PC-9 (cell line): Measurements from ENCODE around the gene STIMATE. TPM values are rescaled to one million over a fixed set of nuclear protein-coding genes. Genes with fewer than 3 reads are reported as not detected.
A peak's percentile ranks its signal among the peaks of the same experiment; 100 is the strongest.

Experiments
- BruUV-seq: library from RNA; stranded (reverse); fragments of 400-500 nt; replicated peaks from 2 replicates; lab custom pipeline; 2021; lab: Mats Ljungman, UMichigan
- CTCF ChIA-PET: fragments of 300-600 bp; sonication (Branson Sonifier 250); formaldehyde crosslinking; loops from one replicate; lab custom pipeline; 2022; ENCODE audit warnings: antibody characterized with exemption; lab: Charles Lee
- POLR2A ChIA-PET: fragments of 300-600 bp; sonication (Branson Sonifier 250); formaldehyde crosslinking; loops from one replicate; lab custom pipeline; 2022; ENCODE audit warnings: antibody characterized with exemption; ENCODE audit not compliant: unreplicated experiment; lab: Charles Lee
- DNase-seq, 2 experiments: peaks; one replicate each; pipeline versions ENCODE4 v3.0.0 to v3.0.0-alpha.2; 2015 to 2022; ENCODE audit warnings: mixed read lengths in 1 of 2
- H2AFZ ChIP-seq: fragments of 200-600 bp; sonication (generic); 2 replicates; pipeline ENCODE4 v1.8.1; 2017; ENCODE audit warnings: antibody characterized with exemption
- H3F3A ChIP-seq: fragments of 200-600 bp; sonication (generic); 2 replicates; pipeline ENCODE4 v1.8.1; 2017; ENCODE audit warnings: antibody characterized with exemption, mild to moderate bottlenecking, low read depth; ENCODE audit not compliant: insufficient read depth
- H3K27ac ChIP-seq: fragments of 200-600 bp; sonication (generic); 2 replicates; pipeline ENCODE4 v1.6.1; 2016; ENCODE audit warnings: mixed run types
- H3K27me3 ChIP-seq: fragments of 200-600 bp; sonication (generic); 2 replicates; pipeline ENCODE4 v1.6.1; 2016; ENCODE audit warnings: low read depth, mixed run types; ENCODE audit not compliant: insufficient read depth
- H3K36me3 ChIP-seq: fragments of 200-600 bp; sonication (generic); 2 replicates; pipeline ENCODE4 v1.6.1; 2016; ENCODE audit warnings: low read depth, mixed run types
- H3K4me1 ChIP-seq: fragments of 200-600 bp; sonication (generic); replicated peaks from 2 replicates; pipeline ENCODE4 v1.6.1; 2016; ENCODE audit warnings: mixed run types; ENCODE audit not compliant: insufficient read depth
- H3K4me2 ChIP-seq: fragments of 200-600 bp; sonication (generic); 2 replicates; pipeline ENCODE4 v1.6.1; 2017; ENCODE audit warnings: mixed run types
- H3K4me3 ChIP-seq: fragments of 200-600 bp; sonication (generic); 2 replicates; pipeline ENCODE4 v1.6.1; 2016; ENCODE audit warnings: mixed run types
- H3K79me2 ChIP-seq: fragments of 200-600 bp; sonication (generic); 2 replicates; pipeline ENCODE4 v1.6.1; 2017; ENCODE audit warnings: low read depth, mixed run types
- H3K9me2 ChIP-seq: fragments of 200-600 bp; sonication (generic); 2 replicates; pipeline ENCODE4 v1.8.1; 2017; ENCODE audit warnings: mild to moderate bottlenecking; ENCODE audit not compliant: insufficient read depth
- H3K9me3 ChIP-seq: fragments of 200-600 bp; sonication (generic); 2 replicates; pipeline ENCODE4 v1.8.1; 2016; ENCODE audit warnings: low read depth; ENCODE audit not compliant: insufficient read depth
- H4K20me1 ChIP-seq: fragments of 200-600 bp; sonication (generic); 2 replicates; pipeline ENCODE4 v1.8.1; 2017; ENCODE audit not compliant: insufficient read depth
- CTCF ChIP-seq: fragments of 200-600 bp; sonication (generic); conservative IDR thresholded peaks from 2 replicates; pipeline ENCODE4 v1.6.1; 2017; ENCODE audit warnings: mixed run types, antibody characterized with exemption, mild to moderate bottlenecking, moderate library complexity
- EZH2 ChIP-seq: fragments of 200-600 bp; sonication (generic); IDR thresholded peaks from 2 replicates; pipeline ENCODE4 v1.8.0; 2017; ENCODE audit warnings: antibody characterized with exemption, low read depth
- intact Hi-C: fragments of 100-400 bp; cut with micrococcal nuclease; formaldehyde crosslinking; loops from one replicate; pipeline ENCODE4 v1.10.0; 2022; ENCODE audit not compliant: unreplicated experiment
- total RNA-seq: library from RNA; stranded (reverse); gene quantifications from 2 replicates; pipeline ENCODE4 v1.2.3, GENCODE V29; 2021

The STIMATE gene
- total RNA-seq, 1 experiment from 2014 or later = 16.8 TPM

- TF ChIP-seq CTCF = peak; percentile 67
- no peak for TF ChIP-seq EZH2
- Histone ChIP-seq H3K4me3 (no peak overlapping the region), H3K4me2 (no peak overlapping the region), H2AFZ (no peak overlapping the region), H3K36me3 (no peaks in the 10 kb centered on the region), H3K79me2 (no peaks in the 10 kb centered on the region), H3K9me2 (no peaks in the 10 kb centered on the region), H3K27ac (no peak overlapping the region), H3K4me1 (no peaks in the 10 kb centered on the region), H4K20me1 (no peaks in the 10 kb centered on the region), H3K27me3 (no peaks in the 10 kb centered on the region), H3F3A (no peaks in the 10 kb centered on the region), H3K9me3 (no peaks in the 10 kb centered on the region)
- peak in 1 of 2 experiments; percentile 15 for DNase-seq
- ChIA-PET POLR2A (no interaction called here), CTCF (interaction anchor here (0.5 kb wide), 1 partner anchor 271 kb away, joined by 5 read pairs; no protein-coding TSS in a partner anchor)
- BruUV-seq = no TSS peak
- intact Hi-C loops = loop anchor here (5.0 to 10.0 kb wide), 2 partner anchors 110 to 193 kb away; partner anchors contain the start of gene SFMBT1
Measured at GRCh38 chr3:52934630-52935530, 37.5 kb upstream of the STIMATE start.

DNA sequence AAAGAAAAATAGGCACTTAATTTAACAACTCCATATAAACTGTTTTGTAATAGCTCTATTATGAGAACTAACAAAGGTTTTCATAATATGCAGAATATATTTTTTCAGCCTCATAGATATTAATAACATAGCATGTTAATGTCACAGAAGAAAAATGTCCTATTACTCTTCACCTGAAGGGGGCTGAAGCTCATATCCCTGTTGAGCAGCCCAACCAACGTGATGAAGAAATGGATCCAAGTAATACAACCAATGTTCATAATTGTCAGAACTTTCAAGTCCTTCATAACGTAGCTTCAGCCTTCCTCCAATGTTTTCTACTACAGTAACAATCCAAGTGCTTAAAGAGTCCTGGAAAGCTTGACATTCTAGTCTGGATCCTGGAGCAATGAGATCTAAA is 34.5 kb upstream of the STIMATE start:
- H3K27ac ChIP-seq = no peak overlapping the region
- H3K4me3 ChIP-seq = no peak overlapping the region
- ChIA-PET POLR2A (no interaction called here), CTCF (no interaction called here)
- no peak for DNase-seq
- no peaks in the 10 kb centered on the region for H3K79me2 ChIP-seq
- no peak overlapping the region for H3K4me2 ChIP-seq
- no peak overlapping the region for H2AFZ ChIP-seq
- no peaks in the 10 kb centered on the region for H4K20me1 ChIP-seq
- no peaks in the 10 kb centered on the region for H3F3A ChIP-seq
- no peaks in the 10 kb centered on the region for H3K36me3 ChIP-seq
- H3K9me3 ChIP-seq = no peaks in the 10 kb centered on the region
- TF ChIP-seq CTCF = no peak
- no peak for TF ChIP-seq EZH2
- no peaks in the 10 kb centered on the region for H3K27me3 ChIP-seq
- no peaks in the 10 kb centered on the region for H3K9me2 ChIP-seq
- H3K4me1 ChIP-seq = no peaks in the 10 kb centered on the region
- BruUV-seq = no TSS peak
- intact Hi-C loops = loop anchor here (5.0 to 10.0 kb wide), 2 partner anchors 113 to 190 kb away; partner anchors contain the start of gene SFMBT1

DNA sequence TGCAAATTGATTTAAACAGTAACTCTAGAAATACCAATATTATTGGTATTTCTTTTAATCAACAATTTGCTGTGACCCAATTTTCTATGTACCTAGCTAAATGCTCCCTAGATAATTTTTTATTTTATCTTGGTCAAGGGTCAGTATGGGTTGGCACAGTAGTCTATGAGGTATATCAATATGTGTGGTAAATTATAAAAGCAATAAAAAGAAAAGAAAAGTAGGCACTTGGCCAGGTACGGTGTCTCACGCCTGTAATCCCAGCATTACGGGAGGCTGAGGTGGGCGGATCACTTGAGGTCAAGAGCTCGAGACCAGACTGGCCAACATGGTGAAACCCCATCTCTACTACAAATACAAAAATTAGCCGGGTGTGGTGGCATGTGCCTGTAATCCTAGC is 34.0 kb upstream of the STIMATE start:
- no peaks in the 10 kb centered on the region for H3K36me3 ChIP-seq

More for the DNA sequence above, 34.0 kb upstream of the STIMATE start:
- Histone ChIP-seq H3K79me2 (no peaks in the 10 kb centered on the region), H2AFZ (no peak overlapping the region), H3K27me3 (no peaks in the 10 kb centered on the region), H3K27ac (no peak overlapping the region), H4K20me1 (no peaks in the 10 kb centered on the region), H3K4me2 (no peak overlapping the region), H3K4me1 (no peaks in the 10 kb centered on the region), H3K9me2 (no peaks in the 10 kb centered on the region), H3F3A (no peaks in the 10 kb centered on the region), H3K9me3 (no peaks in the 10 kb centered on the region), H3K4me3 (no peak overlapping the region)
- intact Hi-C loops = loop anchor here (5.0 to 10.0 kb wide), 2 partner anchors 113 to 189 kb away; partner anchors contain the start of gene SFMBT1
- ChIA-PET CTCF (no interaction called here), POLR2A (no interaction called here)
- BruUV-seq = no TSS peak
- TF ChIP-seq EZH2 (no peak), CTCF (no peak)
- DNase-seq = no peak
